HepG2 (cell line): Measurements from ENCODE around the gene ACOX3. TPM values are rescaled to one million over a fixed set of nuclear protein-coding genes. Genes with fewer than 3 reads are reported as not detected.

Source experiments
- FOXC1 ChIP-seq: sonication (generic); formaldehyde crosslinking; IDR thresholded peaks from 2 replicates; pipeline ENCODE4 v1.8.0; 2022; ENCODE audit warnings: mild to moderate bottlenecking, missing genetic modification reagents, borderline replicate concordance
- TCF12 ChIP-seq, 2 experiments: fragments of 450-650 bp in 1 of 2; sonication (generic) in 1 of 2; formaldehyde crosslinking in 1 of 2; IDR thresholded peaks; 2 replicates each; pipeline versions ENCODE4 v1.6.1 to v1.8.0; 2017 to 2022; ENCODE audit warnings: antibody characterized with exemption in 1 of 2, mild to moderate bottlenecking in 1 of 2, missing genetic modification reagents in 1 of 2, moderate library complexity in 1 of 2
- ZNF552 ChIP-seq: sonication (generic); formaldehyde crosslinking; IDR thresholded peaks from 2 replicates; pipeline ENCODE4 v1.9.0; 2022; ENCODE audit warnings: missing genetic modification reagents, mild to moderate bottlenecking, borderline replicate concordance
- ZNF557 ChIP-seq: sonication (generic); formaldehyde crosslinking; IDR thresholded peaks from 2 replicates; pipeline ENCODE4 v1.4.0; 2020; ENCODE audit warnings: missing genetic modification reagents
- ZNF615 ChIP-seq: sonication (generic); formaldehyde crosslinking; IDR thresholded peaks from 2 replicates; pipeline ENCODE4 v1.5.0; 2020; ENCODE audit warnings: mild to moderate bottlenecking, missing genetic modification reagents, borderline replicate concordance
- ZNF687 ChIP-seq: sonication (generic); formaldehyde crosslinking; IDR thresholded peaks from 2 replicates; pipeline ENCODE4 v1.5.1; 2020; ENCODE audit warnings: mild to moderate bottlenecking, missing genetic modification reagents, moderate library complexity
- polyA plus RNA-seq, 8 experiments: library from polyadenylated mRNA; depleted of rRNA in 3 of 8; stranded (reverse) in 7 of 8; unstranded in 1 of 8; fragments of >200 nt; fragmentation: Illumina TruSeq in 4 of 8; extraction: Trizol in 4 of 8; gene quantifications; 2 replicates each; pipeline versions ENCODE4 v1.2.1 to v1.2.3, GENCODE V29; 2011 to 2016; ENCODE audit warnings: low read depth in 4 of 8, missing spikeins in 1 of 8, mixed read lengths in 1 of 8; ENCODE audit not compliant: insufficient read depth in 1 of 8
- total RNA-seq, 5 experiments: library from RNA; depleted of rRNA; stranded (reverse); fragments of >200 nt; fragmentation: Illumina TruSeq; extraction: Trizol; gene quantifications; 2 replicates each; pipeline ENCODE4 v1.2.3, GENCODE V29; 2016; ENCODE audit warnings: low read depth in 1 of 5
- TF ChIP-seq, protein P1 (sequence below): IDR thresholded peaks from 2 replicates; pipeline ENCODE4 v1.6.1; 2016; ENCODE audit warnings: missing compliant biosample characterization, missing genetic modification reagents, borderline replicate concordance

ACOX3 gene
- total and polyA plus RNA-seq, 2 of the 13 experiments (the other 11 are each of a cell fraction or from before 2014, with no cell fraction given): 4.2 to 17.8 TPM

GRCh38 chr4:8398347-8398746 lies 42.2 kb downstream of the ACOX3 start (continued):
- TF ChIP-seq ZNF687 (CRISPR knock-in tag) (no peak), TCF12 (IDR thresholded peaks at IDR 0.05) (no peak), TCF12 (CRISPR knock-in tag; IDR thresholded peaks at IDR 0.05) (no peak), ZNF552 (CRISPR knock-in tag) (no peak), ZNF615 (CRISPR knock-in tag) (no peak), FOXC1 (no peak), ZNF557 (CRISPR knock-in tag) (no peak)
- TF ChIP-seq, protein P1, sequence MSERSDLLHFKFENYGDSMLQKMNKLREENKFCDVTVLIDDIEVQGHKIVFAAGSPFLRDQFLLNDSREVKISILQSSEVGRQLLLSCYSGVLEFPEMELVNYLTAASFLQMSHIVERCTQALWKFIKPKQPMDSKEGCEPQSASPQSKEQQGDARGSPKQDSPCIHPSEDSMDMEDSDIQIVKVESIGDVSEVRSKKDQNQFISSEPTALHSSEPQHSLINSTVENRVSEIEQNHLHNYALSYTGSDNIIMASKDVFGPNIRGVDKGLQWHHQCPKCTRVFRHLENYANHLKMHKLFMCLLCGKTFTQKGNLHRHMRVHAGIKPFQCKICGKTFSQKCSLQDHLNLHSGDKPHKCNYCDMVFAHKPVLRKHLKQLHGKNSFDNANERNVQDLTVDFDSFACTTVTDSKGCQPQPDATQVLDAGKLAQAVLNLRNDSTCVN (CRISPR knock-in tag): no peak
- TF ChIP-seq, all 625 proteins: peak for 0
